GM10248 (cell line): ENCODE results near the gene TUT1.

Experiments
- CTCF ChIA-PET: fragments of 300-600 bp; sonication (Branson Sonifier 250); formaldehyde crosslinking; extraction: SDS; loops from one replicate; lab custom pipeline; 2021; ENCODE audit warnings: antibody characterized with exemption; lab: Yijun Ruan, JAX
- POLR2A ChIA-PET: fragments of 350-650 bp; sonication (Branson Sonifier 250); formaldehyde crosslinking; extraction: SDS; loops from one replicate; lab custom pipeline; 2020; ENCODE audit warnings: antibody characterized with exemption; lab: Yijun Ruan, JAX
- DNase-seq: peaks from one replicate; pipeline ENCODE4 v3.0.0; 2012; ENCODE audit errors: extremely low spot score
- CTCF ChIP-seq: IDR thresholded peaks from 2 replicates; pipeline ENCODE4 v1.5.1; 2012; ENCODE audit warnings: mild to moderate bottlenecking, low read depth; ENCODE audit errors: extremely low read depth, missing control alignments, control extremely low read depth

The TUT1 gene

GRCh38 chr11:62536301-62536957, 54.9 kb downstream of the TUT1 start:
- CTCF ChIA-PET: no interaction called here
- no peak for TF ChIP-seq CTCF
- no peak for DNase-seq
- POLR2A ChIA-PET: no interaction called here

DNA sequence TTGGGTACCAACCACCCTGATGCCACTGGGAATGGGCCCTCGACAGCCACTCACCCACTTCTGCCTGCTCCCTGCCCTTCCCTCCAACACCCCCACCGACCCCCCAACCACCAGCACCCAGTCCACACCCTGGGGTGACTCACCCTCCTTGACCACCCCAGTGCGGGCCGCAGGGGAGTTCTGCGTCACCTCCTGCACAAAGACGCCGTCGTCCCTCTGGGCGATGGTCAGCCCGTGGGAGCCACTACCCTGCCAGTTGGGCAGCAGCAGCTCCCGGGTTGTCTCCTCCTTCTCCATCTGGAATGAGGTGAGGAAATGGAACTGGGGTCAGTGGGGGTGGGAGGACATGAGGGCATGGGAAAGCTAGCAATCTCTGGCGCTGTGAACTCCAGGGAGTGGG, 55.5 kb downstream of the TUT1 start:
- no peak for TF ChIP-seq CTCF
- ChIA-PET CTCF (no interaction called here), POLR2A (no interaction called here)
- DNase-seq: no peak

DNA sequence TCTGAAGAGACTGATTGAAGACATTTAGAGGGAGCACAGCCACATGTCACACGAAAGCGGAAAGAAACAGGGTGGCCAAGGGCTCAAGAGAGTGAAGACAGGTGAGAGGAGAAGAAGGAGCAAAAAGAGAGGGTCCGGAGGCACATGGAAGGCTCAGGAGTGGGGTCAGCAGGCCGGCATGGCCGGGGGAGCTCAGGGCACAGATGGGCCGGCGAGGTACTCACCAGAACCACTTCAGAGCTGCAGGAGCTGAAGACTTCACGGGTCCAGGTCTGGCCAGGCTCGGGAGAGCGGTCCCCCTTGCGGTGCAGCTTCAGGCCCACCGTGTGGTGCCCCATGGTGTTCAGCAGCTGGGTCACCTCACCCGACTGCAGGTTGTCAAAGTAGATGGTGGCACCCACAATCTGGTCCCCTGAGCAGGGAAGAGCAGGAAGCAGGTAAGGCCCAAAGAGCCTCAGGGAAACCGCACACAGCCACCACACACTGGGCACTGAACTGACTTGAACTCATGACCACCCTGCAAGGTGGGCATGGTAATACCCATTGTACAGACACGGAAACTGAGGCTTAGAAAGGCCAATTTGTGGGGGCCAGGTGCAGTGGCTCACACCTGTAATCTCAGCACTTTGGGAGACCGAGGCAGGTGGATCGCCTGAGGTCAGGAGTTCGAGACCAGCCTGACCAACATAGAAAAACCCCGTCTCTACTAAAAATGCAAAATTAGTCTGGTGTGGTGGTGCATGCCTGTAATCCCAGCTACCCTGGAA, 56.4 kb downstream of the TUT1 start:
- no peak for DNase-seq
- CTCF ChIA-PET: interaction anchor here (0.9 kb wide), 1 partner anchor 8 kb away, joined by 3 read pairs; no protein-coding TSS in a partner anchor
- no peak for TF ChIP-seq CTCF
- POLR2A ChIA-PET: no interaction called here

DNA sequence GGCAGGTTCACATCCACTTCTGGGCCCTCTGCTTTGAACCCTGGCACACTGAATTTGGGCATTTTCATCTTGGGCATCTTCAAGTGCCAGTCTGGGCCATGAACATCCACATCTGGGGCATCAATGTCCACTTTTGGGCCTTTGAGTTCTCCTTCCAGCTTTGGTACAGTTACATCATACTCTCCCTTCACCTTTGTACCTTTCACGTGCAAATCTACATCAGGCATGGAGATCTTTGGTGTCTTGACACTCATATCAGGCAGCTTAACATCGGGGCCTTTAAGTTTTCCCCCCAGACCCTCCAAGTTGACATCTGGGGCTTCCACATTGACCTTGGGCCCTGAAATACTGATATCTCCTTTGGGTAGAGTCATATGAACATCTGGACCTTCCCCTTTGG, 59.2 kb downstream of the TUT1 start:
- TF ChIP-seq CTCF: no peak
- POLR2A ChIA-PET: no interaction called here
- DNase-seq: no peak
- CTCF ChIA-PET: interaction anchor here (2.5 kb wide), 1 partner anchor 10 kb away, joined by 10 read pairs; no protein-coding TSS in a partner anchor
